Neural crest cell (in vitro differentiated cells): ENCODE measurements around the gene PPIF. TPM values are rescaled to one million over a fixed set of nuclear protein-coding genes. Genes with fewer than 3 reads are reported as not detected.
"Not testable (repeated sequence)": the region's sequence is repeated elsewhere in the genome, so short reads cannot be mapped to it uniquely, and the experiment has no call there.

ENCODE experiments used
- DNase-seq: peaks from one replicate; pipeline ENCODE4 v3.0.0; 2021; ENCODE audit warnings: low read depth, mixed read lengths, low spot score
- H3K27ac Mint-ChIP-seq: one replicate; pipeline ENCODE4 v1.8.0; 2021; ENCODE audit warnings: mild to moderate bottlenecking, mixed read lengths; ENCODE audit not compliant: unreplicated experiment
- H3K27me3 Mint-ChIP-seq: 2 replicates; pipeline ENCODE4 v1.8.0; 2021; ENCODE audit warnings: low read depth, mild to moderate bottlenecking, mixed read lengths
- H3K36me3 Mint-ChIP-seq: 2 replicates; pipeline ENCODE4 v1.8.0; 2021; ENCODE audit warnings: low read depth, mild to moderate bottlenecking, mixed read lengths
- H3K4me1 Mint-ChIP-seq: 2 replicates; pipeline ENCODE4 v1.8.0; 2021; ENCODE audit warnings: mixed read lengths
- H3K4me3 Mint-ChIP-seq: one replicate; pipeline ENCODE4 v1.8.0; 2021; ENCODE audit warnings: mild to moderate bottlenecking, mixed read lengths
- H3K9me3 Mint-ChIP-seq: 2 replicates; pipeline ENCODE4 v1.8.0; 2021; ENCODE audit warnings: mixed read lengths
- CTCF ChIP-seq: fragments of 200-600 bp; sonication (generic); conservative IDR thresholded peaks from 2 replicates; pipeline ENCODE4 v1.5.0; 2021; ENCODE audit warnings: antibody characterized with exemption, mild to moderate bottlenecking
- total RNA-seq: library from RNA; stranded (reverse); gene quantifications from 2 replicates; pipeline ENCODE4 v1.2.1, GENCODE V29; 2021

Gene PPIF
- total RNA-seq, 1 donor from 2014 or later: 76.8 TPM

- no peak for TF ChIP-seq CTCF
- DNase-seq: no peak
- peaks cover 3% of the 10 kb centered on the region for H3K9me3 Mint-ChIP-seq
- no peaks in the 10 kb centered on the region for H3K4me1 Mint-ChIP-seq
- H3K27me3 Mint-ChIP-seq: no peaks in the 10 kb centered on the region
- no peaks in the 10 kb centered on the region for H3K36me3 Mint-ChIP-seq
- H3K4me3 Mint-ChIP-seq: no peak overlapping the region
- H3K27ac Mint-ChIP-seq: no peak overlapping the region
Measured at GRCh38 chr10:79329529-79329928, 17.7 kb upstream of the PPIF start.

- H3K27me3 Mint-ChIP-seq: no peaks in the 10 kb centered on the region
- H3K36me3 Mint-ChIP-seq: no peaks in the 10 kb centered on the region
- no peak overlapping the region for H3K4me3 Mint-ChIP-seq
- peaks cover 3% of the 10 kb centered on the region for H3K9me3 Mint-ChIP-seq
- no peak overlapping the region for H3K27ac Mint-ChIP-seq
- no peak for TF ChIP-seq CTCF
- DNase-seq: no peak
- H3K4me1 Mint-ChIP-seq: peaks cover 5% of the 10 kb centered on the region
Measured at GRCh38 chr10:79331226-79331625, 16.0 kb upstream of the PPIF start.

DNA sequence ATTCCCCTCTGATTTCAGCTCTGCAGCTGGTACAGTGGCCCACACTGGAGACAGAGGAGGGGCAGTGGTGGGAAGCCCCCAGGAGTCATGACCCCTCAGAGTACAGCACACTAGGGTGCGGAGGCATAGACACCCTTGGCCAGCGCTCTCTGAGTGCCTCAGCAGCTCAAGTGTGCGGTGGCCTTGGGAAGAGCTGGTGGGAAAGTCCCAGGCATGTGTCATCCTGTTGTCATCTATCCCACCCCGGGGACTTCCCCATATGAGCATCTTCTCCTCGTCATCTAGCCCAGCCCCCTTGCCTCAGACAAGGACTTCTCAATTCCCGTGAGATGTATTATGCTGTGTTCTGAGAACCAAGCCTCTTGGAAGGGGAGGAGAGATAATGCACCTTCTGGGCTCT lies 15.6 kb upstream of the PPIF start:
- Mint-ChIP-seq H3K4me3 (no peak overlapping the region), H3K27me3 (no peaks in the 10 kb centered on the region), H3K9me3 (peaks cover 3% of the 10 kb centered on the region), H3K36me3 (no peaks in the 10 kb centered on the region), H3K4me1 (peaks cover 8% of the 10 kb centered on the region), H3K27ac (no peak overlapping the region)
- TF ChIP-seq CTCF: no peak
- DNase-seq: no peak

- DNase-seq, H3K27me3 Mint-ChIP-seq, H3K4me3 Mint-ChIP-seq, H3K27ac Mint-ChIP-seq, H3K36me3 Mint-ChIP-seq, H3K9me3 Mint-ChIP-seq: not testable (repeated sequence)
- peaks cover 12% of the 10 kb centered on the region for H3K4me1 Mint-ChIP-seq
Measured at GRCh38 chr10:79332610-79333315, 14.5 kb upstream of the PPIF start.

GRCh38 chr10:79333513-79333912 lies 13.8 kb upstream of the PPIF start:
- Mint-ChIP-seq H3K4me1 (peaks cover 12% of the 10 kb centered on the region), H3K27ac (no peak overlapping the region), H3K36me3 (no peaks in the 10 kb centered on the region), H3K9me3 (peaks cover 3% of the 10 kb centered on the region), H3K4me3 (no peak overlapping the region), H3K27me3 (no peaks in the 10 kb centered on the region)
- DNase-seq: no peak
- TF ChIP-seq CTCF: no peak

GRCh38 chr10:79334573-79334972 lies 12.7 kb upstream of the PPIF start:
- no peaks in the 10 kb centered on the region for H3K27me3 Mint-ChIP-seq
- H3K4me3 Mint-ChIP-seq: no peak overlapping the region
- peaks cover 3% of the 10 kb centered on the region for H3K9me3 Mint-ChIP-seq
- peaks cover 12% of the 10 kb centered on the region for H3K4me1 Mint-ChIP-seq
- no peak for TF ChIP-seq CTCF
- no peak for DNase-seq
- no peak overlapping the region for H3K27ac Mint-ChIP-seq
- no peaks in the 10 kb centered on the region for H3K36me3 Mint-ChIP-seq
